GM13976 (cell line): ENCODE measurements around the gene FHAD1.

ENCODE experiments used
- DNase-seq: peaks from one replicate; pipeline ENCODE4 v3.0.0; 2012; ENCODE audit warnings: low spot score
- in situ Hi-C: fragments of 300-500 bp; cut with MboI; formaldehyde crosslinking; loops from one replicate; pipeline ENCODE4 v1.12.0; 2022; ENCODE audit warnings: low sequenced_read_pairs, mixed read lengths, inconsistent platforms; ENCODE audit not compliant: unreplicated experiment
- TF ChIP-seq, protein P1 (sequence below): IDR thresholded peaks from 2 replicates; pipeline ENCODE4 v1.5.1; 2012; ENCODE audit warnings: borderline replicate concordance, mild to moderate bottlenecking; ENCODE audit not compliant: insufficient read depth; ENCODE audit errors: extremely low read depth, missing control alignments, control extremely low read depth

The FHAD1 gene

DNA sequence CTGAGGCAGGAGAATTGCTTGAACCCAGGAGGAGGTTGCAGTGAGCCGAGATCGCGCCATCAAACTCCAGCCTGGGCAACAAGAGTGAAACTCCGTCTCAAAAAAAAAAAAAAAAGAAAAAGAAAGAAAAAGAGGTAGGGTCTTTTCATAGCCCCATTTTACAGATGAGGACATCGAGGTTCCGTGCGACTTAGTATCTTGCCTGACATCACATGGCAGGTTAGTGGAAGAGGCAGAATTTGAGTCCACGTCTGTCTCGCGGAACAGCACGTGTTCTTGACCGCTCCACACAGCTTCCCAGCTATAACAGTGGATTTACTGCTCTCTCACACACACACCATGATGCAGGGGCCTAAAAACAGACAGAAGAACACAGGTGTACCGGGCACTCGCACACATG is 192.3 kb downstream of the FHAD1 start:
- DNase-seq = no peak
- TF ChIP-seq, protein P1, sequence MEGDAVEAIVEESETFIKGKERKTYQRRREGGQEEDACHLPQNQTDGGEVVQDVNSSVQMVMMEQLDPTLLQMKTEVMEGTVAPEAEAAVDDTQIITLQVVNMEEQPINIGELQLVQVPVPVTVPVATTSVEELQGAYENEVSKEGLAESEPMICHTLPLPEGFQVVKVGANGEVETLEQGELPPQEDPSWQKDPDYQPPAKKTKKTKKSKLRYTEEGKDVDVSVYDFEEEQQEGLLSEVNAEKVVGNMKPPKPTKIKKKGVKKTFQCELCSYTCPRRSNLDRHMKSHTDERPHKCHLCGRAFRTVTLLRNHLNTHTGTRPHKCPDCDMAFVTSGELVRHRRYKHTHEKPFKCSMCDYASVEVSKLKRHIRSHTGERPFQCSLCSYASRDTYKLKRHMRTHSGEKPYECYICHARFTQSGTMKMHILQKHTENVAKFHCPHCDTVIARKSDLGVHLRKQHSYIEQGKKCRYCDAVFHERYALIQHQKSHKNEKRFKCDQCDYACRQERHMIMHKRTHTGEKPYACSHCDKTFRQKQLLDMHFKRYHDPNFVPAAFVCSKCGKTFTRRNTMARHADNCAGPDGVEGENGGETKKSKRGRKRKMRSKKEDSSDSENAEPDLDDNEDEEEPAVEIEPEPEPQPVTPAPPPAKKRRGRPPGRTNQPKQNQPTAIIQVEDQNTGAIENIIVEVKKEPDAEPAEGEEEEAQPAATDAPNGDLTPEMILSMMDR = no peak
- in situ Hi-C loops = no loop called here

DNA sequence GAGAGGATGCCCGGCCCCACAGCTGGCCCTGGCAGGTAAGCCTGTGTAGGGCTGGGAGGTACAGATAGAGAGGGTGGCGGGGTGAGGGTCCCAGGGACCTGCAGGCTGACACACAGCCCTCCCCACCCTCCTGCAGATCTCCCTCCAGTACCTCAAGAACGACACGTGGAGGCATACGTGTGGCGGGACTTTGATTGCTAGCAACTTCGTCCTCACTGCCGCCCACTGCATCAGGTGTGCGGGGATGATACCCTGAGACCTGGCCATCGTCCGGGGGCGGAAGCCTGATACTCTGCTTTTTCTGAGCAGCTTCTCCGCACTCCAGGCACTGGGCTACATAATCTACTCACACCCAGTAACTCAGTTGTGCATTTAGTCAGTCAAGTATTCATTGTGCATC is 193.3 kb downstream of the FHAD1 start:
- TF ChIP-seq, protein P1 = no peak
- in situ Hi-C loops = no loop called here
- DNase-seq = no peak

DNA sequence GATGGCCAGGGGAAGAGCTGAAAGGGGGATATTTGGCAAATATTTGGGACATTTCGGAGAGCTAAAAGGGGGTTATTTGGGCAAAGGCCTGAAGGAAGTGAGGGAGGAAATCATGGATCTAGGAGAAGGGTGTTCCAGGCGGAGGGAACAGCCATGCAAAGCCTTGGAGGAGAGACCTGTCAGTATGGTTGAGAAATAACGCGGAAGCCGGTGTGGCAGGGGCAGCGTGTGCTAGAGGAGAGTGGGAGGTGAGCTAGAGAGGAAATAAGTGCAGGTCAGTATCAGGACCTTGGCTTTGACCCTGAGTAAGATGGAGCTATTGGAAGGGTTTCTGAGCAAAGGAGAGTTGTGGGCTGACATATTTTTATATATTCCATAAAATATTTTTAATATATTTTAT is 194.2 kb downstream of the FHAD1 start:
- in situ Hi-C loops = no loop called here
- TF ChIP-seq, protein P1 = no peak
- no peak for DNase-seq

DNA sequence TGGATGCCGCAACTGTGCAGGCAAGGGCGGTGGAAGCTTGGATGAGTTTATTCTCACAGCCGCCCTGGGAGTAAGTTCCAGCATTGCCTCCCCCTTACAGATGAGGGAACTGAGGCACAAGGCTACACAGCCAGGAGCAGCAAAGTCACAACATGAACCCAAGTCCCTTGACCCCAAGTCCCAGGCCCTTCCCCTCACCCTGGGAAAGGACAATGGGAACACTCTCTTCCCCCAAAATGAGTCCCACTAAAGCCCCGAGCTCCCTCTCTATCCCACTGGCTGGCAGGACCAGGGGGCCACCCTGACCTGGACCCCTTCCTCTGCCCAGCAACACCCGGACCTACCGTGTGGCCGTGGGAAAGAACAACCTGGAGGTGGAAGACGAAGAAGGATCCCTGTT is 195.1 kb downstream of the FHAD1 start:
- TF ChIP-seq, protein P1 = no peak
- in situ Hi-C loops = no loop called here

DNA sequence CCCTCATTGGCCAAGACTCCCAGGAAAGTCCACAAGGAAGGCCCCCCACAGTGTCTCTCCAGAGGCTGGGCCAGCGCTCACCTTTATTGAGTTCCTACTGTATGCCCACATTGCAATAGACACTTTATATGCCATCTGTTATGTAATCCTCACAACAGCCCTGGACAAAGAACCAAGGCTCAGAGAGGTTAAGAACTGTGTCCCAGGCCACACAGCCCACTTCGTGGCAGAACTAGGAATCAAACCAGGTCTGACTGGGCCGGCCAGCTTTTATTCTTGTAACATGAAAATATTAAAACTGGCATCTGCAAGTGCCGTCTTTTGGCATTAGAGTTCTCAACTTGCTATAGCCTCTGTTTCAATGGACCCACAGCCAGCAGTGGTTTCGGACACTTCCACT is 195.7 kb downstream of the FHAD1 start:
- TF ChIP-seq, protein P1 = no peak
- DNase-seq = no peak
- in situ Hi-C loops = no loop called here

More for the DNA sequence above, 195.1 kb downstream of the FHAD1 start:
- no peak for DNase-seq

DNA sequence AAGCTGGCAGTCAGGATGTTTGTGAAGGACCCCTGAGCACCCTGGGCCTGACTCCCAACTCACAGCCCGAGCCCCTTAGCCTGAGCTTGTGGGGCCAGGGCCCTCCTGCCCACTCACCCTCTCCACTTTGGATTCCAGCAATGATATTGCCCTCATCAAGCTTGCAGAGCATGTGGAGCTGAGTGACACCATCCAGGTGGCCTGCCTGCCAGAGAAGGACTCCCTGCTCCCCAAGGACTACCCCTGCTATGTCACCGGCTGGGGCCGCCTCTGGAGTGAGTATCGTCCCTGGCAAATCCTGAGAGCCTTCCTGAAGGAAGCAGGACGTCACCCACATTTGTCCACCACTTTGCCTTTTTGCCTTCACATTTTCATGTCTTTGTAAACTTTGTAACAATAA is 196.3 kb downstream of the FHAD1 start:
- in situ Hi-C loops = no loop called here
- no peak for DNase-seq
- TF ChIP-seq, protein P1 = no peak
